OCI-LY1 (cell line): ENCODE measurements around the gene CEND1.

Experiments used
- H2AFZ ChIP-seq: fragments of 200-600 bp; sonication (generic), shearing (Covaris generic); 2 replicates; pipeline ENCODE4 v1.6.0; 2014; ENCODE audit warnings: antibody characterized with exemption, mild to moderate bottlenecking, low read length
- H3F3A ChIP-seq: fragments of 200-600 bp; sonication (generic), shearing (Covaris generic); 2 replicates; pipeline ENCODE4 v1.6.0; 2014; ENCODE audit warnings: mild to moderate bottlenecking, antibody characterized with exemption, low read length, moderate library complexity; ENCODE audit not compliant: insufficient read depth
- H3K27ac ChIP-seq: fragments of 200-600 bp; sonication (generic); 2 replicates; pipeline ENCODE4 v1.5.1; 2014; ENCODE audit warnings: low read length, mixed run types, mild to moderate bottlenecking, low read depth; ENCODE audit not compliant: poor library complexity, severe bottlenecking
- H3K27me3 ChIP-seq: fragments of 200-600 bp; sonication (generic); 2 replicates; pipeline ENCODE4 v1.6.0; 2014; ENCODE audit warnings: antibody characterized with exemption, mild to moderate bottlenecking, low read length, moderate library complexity; ENCODE audit not compliant: insufficient read depth
- H3K36me3 ChIP-seq: fragments of 200-600 bp; sonication (generic); 2 replicates; pipeline ENCODE4 v1.6.1; 2014; ENCODE audit warnings: mild to moderate bottlenecking, antibody characterized with exemption, low read length, moderate library complexity, mixed read lengths; ENCODE audit not compliant: insufficient read depth
- H3K4me1 ChIP-seq: fragments of 200-600 bp; sonication (generic); 2 replicates; pipeline ENCODE4 v1.5.1; 2014; ENCODE audit warnings: mild to moderate bottlenecking, low read length, moderate library complexity; ENCODE audit not compliant: insufficient read depth, severe bottlenecking
- H3K4me2 ChIP-seq: fragments of 200-600 bp; sonication (generic), shearing (Covaris generic); 2 replicates; pipeline ENCODE4 v1.6.1; 2014; ENCODE audit warnings: low read length
- H3K4me3 ChIP-seq: fragments of 200-600 bp; sonication (generic); 2 replicates; pipeline ENCODE4 v1.5.1; 2014; ENCODE audit warnings: low read length, low read depth, mild to moderate bottlenecking, mixed read lengths; ENCODE audit not compliant: poor library complexity, severe bottlenecking
- H3K79me2 ChIP-seq: fragments of 200-600 bp; shearing (Covaris generic); 2 replicates; pipeline ENCODE4 v1.6.1; 2016; ENCODE audit warnings: mixed run types, low read length, mixed read lengths; ENCODE audit not compliant: insufficient read depth
- H3K9ac ChIP-seq: fragments of 200-600 bp; sonication (generic), shearing (Covaris generic); 2 replicates; pipeline ENCODE4 v1.6.1; 2014; ENCODE audit warnings: mild to moderate bottlenecking, low read length, mixed read lengths
- H3K9me2 ChIP-seq: fragments of 200-600 bp; sonication (generic), shearing (Covaris generic); 2 replicates; pipeline ENCODE4 v1.6.1; 2014; ENCODE audit warnings: low read depth, mild to moderate bottlenecking, low read length, mixed read lengths
- H3K9me3 ChIP-seq: fragments of 200-600 bp; shearing (Covaris generic); 2 replicates; pipeline ENCODE4 v1.6.1; 2014; ENCODE audit warnings: low read length, mixed read lengths
- H4K20me1 ChIP-seq: fragments of 200-600 bp; sonication (generic), shearing (Covaris generic); 2 replicates; pipeline ENCODE4 v1.6.0; 2016; ENCODE audit warnings: mild to moderate bottlenecking, low read length; ENCODE audit not compliant: insufficient read depth
- EZH2 ChIP-seq: fragments of 200-600 bp; sonication (generic), shearing (Covaris generic); IDR thresholded peaks from 2 replicates; pipeline ENCODE4 v1.8.0; 2017; ENCODE audit warnings: borderline replicate concordance, mixed run types, mild to moderate bottlenecking, antibody characterized with exemption, low read length, moderate library complexity, mixed read lengths
- TF ChIP-seq, protein P1 (sequence below): fragments of 200-600 bp; sonication (generic), shearing (Covaris generic); IDR thresholded peaks from 2 replicates; pipeline ENCODE4 v1.5.1; 2017; ENCODE audit warnings: mild to moderate bottlenecking, antibody characterized with exemption, low read length, moderate library complexity, mixed read lengths

Gene CEND1

DNA sequence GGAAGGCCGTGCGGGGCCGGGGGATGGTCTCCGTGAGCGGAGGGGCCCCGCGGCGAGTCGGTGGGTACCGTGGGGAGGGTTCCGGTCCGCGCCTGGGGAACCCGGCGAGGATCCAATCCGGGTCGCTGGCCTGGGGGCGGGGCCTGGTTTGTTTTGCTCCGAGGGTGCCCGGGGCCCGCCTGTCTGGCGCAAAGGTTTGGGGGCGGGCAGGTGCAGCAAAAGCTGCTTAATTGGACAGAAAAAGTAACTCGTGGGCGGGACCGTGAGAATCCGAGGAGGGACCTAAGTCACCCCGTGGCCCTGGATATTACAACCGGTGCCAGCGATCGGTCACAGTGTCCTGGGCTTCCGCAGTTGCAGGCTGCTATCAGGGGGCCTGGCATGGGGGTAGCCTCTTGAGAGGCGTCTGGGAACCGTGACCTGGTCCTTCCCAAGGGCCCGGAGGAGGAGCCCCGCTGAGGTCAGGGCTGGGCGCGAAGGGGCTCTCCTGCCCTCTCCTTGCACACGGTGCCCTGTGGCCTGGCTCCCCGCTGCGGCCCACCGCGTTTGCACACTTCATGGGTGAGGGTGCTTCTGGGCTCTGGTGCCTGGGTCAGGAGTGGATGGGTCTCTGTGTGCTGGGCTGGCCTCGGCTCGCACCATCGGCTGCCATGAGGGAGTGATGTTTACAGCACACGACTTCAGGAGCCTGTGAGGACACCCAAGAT is 30.2 kb upstream of the CEND1 start:
- no peak overlapping the region for H3K27ac ChIP-seq
- peaks cover 18% of the 10 kb centered on the region for H3K36me3 ChIP-seq
- H3F3A ChIP-seq = peaks cover 4% of the 10 kb centered on the region; the same call in 1 of the 2 replicates
- H4K20me1 ChIP-seq = no peaks in the 10 kb centered on the region
- no peak for TF ChIP-seq EZH2
- TF ChIP-seq, protein P1, sequence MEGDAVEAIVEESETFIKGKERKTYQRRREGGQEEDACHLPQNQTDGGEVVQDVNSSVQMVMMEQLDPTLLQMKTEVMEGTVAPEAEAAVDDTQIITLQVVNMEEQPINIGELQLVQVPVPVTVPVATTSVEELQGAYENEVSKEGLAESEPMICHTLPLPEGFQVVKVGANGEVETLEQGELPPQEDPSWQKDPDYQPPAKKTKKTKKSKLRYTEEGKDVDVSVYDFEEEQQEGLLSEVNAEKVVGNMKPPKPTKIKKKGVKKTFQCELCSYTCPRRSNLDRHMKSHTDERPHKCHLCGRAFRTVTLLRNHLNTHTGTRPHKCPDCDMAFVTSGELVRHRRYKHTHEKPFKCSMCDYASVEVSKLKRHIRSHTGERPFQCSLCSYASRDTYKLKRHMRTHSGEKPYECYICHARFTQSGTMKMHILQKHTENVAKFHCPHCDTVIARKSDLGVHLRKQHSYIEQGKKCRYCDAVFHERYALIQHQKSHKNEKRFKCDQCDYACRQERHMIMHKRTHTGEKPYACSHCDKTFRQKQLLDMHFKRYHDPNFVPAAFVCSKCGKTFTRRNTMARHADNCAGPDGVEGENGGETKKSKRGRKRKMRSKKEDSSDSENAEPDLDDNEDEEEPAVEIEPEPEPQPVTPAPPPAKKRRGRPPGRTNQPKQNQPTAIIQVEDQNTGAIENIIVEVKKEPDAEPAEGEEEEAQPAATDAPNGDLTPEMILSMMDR = no peak
- no peaks in the 10 kb centered on the region for H3K79me2 ChIP-seq
- H3K9me3 ChIP-seq = no peaks in the 10 kb centered on the region
- H3K9ac ChIP-seq = peak overlapping the region; percentile 77
- peak overlapping the region; percentile 85 for H3K4me2 ChIP-seq
- H3K27me3 ChIP-seq = no peaks in the 10 kb centered on the region
- no peaks in the 10 kb centered on the region for H3K9me2 ChIP-seq
- peak overlapping the region; percentile 75 for H3K4me3 ChIP-seq
- H2AFZ ChIP-seq = no peak overlapping the region
- peaks cover 15% of the 10 kb centered on the region for H3K4me1 ChIP-seq

DNA sequence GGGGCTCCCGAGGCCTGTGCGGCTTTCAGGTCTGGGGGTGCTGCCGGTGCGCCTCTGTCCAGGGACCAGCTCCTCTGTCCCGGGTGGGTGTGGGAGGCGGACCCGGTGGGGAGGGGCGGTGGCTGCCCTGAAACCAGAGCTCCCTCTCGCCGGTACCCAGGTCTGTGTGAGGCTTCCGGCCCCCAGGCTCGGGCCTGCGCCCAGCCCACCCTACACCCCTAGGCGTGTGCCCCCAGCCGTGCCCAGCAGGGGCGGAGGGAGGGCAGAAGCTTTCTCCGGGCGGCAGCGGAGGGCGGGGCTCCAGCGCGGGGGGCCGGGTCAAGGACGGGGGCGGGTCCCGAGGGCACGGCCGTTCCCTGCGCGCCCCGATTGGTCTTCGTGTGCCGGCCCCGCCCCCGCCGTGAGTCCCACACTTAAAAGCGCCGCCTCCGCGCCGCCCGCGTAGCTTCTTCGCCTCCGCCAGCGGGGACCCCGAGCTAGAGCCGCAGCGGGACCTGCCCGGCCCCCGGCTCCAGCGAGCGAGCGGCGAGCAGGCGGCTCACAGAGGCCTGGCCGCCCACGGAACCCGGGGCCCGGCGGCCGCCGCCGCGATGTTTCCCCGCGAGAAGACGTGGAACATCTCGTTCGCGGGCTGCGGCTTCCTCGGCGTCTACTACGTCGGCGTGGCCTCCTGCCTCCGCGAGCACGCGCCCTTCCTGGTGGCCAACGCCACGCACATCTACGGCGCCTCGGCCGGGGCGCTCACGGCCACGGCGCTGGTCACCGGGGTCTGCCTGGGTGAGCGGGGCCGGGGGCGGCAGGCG is 29.4 kb upstream of the CEND1 start:
- Histone ChIP-seq H3K9me2 (no peaks in the 10 kb centered on the region), H3K4me1 (peaks cover 15% of the 10 kb centered on the region), H3F3A (peaks cover 4% of the 10 kb centered on the region; the same call in 1 of the 2 replicates), H2AFZ (no peak overlapping the region), H4K20me1 (no peaks in the 10 kb centered on the region), H3K4me3 (peak overlapping the region; percentile 75), H3K4me2 (peak overlapping the region; percentile 85), H3K36me3 (peaks cover 16% of the 10 kb centered on the region), H3K27ac (no peak overlapping the region), H3K9me3 (no peaks in the 10 kb centered on the region), H3K9ac (peak overlapping the region; percentile 77), H3K79me2 (no peaks in the 10 kb centered on the region), H3K27me3 (no peaks in the 10 kb centered on the region)
- no peak for TF ChIP-seq EZH2
- TF ChIP-seq, protein P1 = no peak

DNA sequence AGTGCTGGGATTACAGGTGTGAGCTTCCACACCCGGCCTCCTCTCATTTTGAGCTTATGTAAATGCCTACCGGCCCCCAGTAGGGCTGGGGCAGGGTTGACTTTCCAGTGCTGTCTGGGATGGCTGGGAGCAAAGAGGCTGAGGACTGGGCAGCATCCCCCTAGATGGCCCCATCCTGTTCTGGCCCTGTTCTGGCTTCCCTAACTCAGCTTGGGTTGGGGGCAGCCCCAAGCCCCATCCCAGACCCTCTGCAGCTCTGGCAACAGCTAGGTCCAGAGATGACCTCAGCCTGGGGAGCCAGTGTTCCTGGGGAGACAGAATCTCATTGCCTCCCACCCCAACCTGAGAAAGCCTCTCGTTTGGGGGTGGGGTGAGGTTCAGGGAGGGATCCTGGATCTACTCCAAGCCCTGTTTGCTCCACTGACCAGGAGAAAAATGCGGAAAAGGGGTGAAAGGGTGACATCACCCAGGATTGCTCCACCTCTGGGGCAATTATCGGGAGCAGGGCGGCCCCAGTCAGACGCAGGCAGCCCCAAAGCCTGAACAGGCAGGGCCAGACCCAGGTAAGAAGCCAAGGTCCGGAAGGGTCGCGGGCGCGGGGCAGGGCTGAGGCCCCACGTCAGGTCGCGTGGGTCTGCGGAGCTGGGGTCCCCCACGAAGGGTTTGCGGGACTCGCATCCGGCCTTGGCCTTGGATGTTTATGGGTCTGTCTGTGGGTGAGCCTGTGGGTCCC is 28.7 kb upstream of the CEND1 start, which contains the start of gene PNPLA2:
Gene PNPLA2 (plus strand): TSS at position 519 of the 733 bp plus-strand sequence. CDS start 805 bp downstream, outside the sequence.
- Histone ChIP-seq H3K4me2 (peak within 1 kb of the TSS; percentile 85), H3K9me3 (no peaks in the 10 kb centered on the region), H3K27me3 (no peaks in the 10 kb centered on the region), H3K9me2 (no peaks in the 10 kb centered on the region), H3K4me1 (peaks cover 15% of the 10 kb centered on the region), H3K9ac (peak within 1 kb of the TSS; percentile 77), H3K27ac (no peak within 1 kb of the TSS), H3K79me2 (no peaks in the 10 kb centered on the region), H3K4me3 (peak within 1 kb of the TSS; percentile 75), H4K20me1 (no peaks in the 10 kb centered on the region), H2AFZ (no peak within 1 kb of the TSS), H3F3A (peaks cover 4% of the 10 kb centered on the region; the same call in 1 of the 2 replicates), H3K36me3 (peaks cover 22% of the 10 kb centered on the region)
- no peak for TF ChIP-seq EZH2
- TF ChIP-seq, protein P1 = no peak
